HG03095 (cell line): ENCODE results near the gene SNAPC2.
"Not testable (repeated sequence)": the region's sequence is repeated elsewhere in the genome, so short reads cannot be mapped to it uniquely, and the experiment has no call there.

Experiments used
- ATAC-seq: cut with Tn5 transposase; IDR thresholded peaks from one replicate; pipeline ENCODE4 v1.9.1; 2021; ENCODE audit warnings: moderate library complexity; ENCODE audit not compliant: unreplicated experiment

SNAPC2 gene

DNA sequence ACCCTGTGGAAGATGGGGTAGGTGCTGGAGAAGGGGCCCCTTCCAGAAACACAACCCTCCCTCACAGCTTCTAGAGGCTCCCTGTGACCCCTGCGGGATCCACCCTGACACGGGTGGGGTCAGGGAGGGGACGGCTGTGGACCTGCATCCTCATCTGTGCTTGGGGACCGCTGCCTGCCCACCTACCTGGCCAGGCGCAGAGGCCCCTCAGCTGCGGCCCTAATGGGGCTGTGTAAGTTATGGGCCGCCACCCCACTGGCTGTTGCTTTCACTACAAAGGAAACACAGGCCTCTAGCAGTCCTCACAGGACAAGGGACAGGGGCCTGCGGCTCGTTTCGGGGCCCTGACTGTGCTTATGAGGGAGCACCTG, 12.8 kb downstream of the SNAPC2 start:
- ATAC-seq: no peak

DNA sequence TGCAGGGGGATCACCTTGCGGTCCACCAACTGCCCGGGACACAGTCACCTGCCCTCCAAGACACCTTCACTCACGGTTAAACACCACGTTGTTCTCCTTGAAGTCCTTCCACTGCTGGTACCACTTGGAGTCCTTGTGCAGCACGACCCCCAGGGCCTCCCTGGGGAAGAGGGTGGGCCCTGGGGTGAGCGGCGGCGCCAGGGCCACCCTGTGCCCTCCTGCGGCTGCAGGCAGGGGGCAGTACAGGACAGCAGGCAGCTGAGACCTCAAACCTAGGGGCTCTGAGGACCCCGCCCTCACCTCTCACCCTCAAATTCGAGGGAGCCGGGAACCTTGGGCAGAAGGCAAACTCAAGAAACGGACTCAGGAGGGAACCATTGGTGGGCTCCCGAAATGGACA, 13.3 kb downstream of the SNAPC2 start:
- no peak for ATAC-seq

DNA sequence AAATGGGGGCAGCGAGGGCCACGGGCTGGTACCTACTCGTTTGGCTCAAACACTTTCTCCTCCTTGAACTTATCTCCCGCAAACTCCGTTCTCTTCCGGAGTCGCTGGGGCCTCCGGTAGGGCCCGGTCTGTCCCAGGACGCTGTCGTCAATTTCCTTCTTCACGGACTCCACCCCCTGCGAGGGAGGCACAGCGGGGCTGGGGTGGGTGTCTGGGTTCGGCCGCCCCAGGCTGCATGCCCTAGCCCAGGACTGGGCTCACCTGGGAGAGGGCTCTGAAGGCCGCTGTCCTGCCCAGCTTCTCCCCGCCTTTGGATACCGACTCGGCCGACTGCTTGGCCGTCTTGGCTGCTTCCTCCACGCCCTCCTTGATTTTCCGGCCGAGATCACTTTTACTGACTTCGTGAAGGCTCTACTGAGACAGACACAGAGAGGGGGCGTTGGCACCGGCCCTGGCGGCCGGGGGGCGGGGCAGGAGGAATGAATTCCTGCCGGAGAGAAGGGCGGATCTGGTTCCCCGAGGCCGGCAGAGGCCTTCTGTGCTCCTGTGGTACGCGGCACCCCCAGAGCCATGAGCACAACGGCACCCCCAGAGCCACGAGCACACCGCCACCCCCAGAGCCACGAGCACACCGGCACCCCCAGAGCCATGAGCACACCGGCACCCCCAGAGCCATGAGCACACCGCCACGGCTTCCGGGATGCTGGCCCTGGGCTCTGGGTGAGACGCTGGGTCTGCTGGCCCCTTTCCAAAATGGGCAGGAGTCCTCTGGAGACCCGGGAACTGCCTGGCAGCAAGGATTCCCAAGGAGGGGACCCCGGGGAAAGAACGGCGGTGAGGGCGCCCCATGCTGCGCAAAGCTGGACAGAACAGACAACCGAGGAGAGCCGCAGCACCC, 13.9 kb downstream of the SNAPC2 start:
- ATAC-seq: no peak

DNA sequence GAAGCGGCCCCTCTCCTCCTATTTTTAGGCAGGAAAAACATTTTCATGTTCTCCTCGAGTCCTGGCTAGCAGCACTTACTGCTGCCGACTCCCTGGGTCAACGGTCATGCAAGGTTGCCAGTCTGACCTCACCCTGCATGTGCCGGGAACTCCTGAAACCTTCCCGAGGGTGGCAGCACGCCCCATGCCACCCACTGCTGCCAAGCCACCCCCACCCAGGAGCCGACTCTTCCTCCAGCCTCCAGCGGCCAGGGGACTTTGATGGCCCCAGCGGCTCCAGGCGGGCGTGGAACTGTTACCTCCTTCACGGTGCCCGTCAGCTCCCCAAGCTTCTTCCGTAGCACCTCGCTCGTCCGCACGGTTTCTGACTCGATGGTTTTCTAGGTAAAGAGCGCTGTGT, 14.6 kb downstream of the SNAPC2 start:
- ATAC-seq: no peak

DNA sequence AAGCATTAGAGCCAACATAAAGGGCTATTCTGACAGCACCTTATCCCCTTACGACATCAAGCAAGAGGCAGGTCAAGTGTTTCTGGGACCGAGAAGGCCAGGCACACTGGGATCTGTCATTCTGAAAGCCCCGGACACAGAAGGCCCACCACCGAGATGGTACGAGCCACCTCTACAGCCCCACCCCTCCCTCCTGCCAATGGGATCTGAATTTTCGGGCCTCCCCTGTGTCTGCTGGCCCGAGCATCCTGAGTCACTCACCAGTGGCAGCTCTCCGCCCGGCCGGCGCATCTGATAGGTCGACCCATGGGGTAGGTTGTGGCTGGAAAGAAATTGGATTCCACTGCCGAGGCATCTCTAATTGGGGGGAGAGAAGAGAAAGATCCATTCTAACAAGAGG, 20.7 kb downstream of the SNAPC2 start:
- ATAC-seq: no peak

DNA sequence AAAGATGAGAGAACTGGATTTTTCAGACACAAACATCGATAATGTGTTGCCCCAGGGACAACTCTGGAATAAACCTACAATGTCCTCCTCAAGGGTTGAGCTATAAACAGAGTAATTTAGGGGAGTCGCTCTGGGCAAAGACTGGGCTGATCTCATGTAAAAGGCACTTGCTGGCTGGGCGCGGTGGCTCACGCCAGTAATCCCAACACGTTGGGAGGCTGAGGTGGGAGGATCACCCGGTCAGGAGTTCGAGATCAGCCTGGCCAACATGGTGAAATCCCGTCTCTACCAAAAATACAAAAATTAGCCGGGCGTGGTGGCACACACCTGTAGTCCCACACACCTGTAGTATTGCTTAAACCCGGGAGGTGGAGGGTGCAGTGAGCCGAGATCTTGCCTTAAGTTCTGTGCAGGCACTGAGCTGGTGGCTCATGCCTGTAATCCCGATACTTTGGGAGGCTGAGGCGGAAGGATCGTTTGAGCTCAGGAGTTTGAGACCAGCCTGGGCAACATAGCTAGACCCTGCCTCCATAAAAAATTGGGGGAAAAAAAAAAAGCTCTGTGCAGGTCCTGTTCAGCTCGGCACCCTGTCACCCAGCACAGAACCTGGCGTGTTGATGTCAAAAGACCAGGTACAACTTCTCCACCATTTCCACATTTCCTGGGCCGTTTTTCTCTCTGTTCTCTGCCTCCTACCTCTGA, 21.9 kb downstream of the SNAPC2 start:
- no peak for ATAC-seq

DNA sequence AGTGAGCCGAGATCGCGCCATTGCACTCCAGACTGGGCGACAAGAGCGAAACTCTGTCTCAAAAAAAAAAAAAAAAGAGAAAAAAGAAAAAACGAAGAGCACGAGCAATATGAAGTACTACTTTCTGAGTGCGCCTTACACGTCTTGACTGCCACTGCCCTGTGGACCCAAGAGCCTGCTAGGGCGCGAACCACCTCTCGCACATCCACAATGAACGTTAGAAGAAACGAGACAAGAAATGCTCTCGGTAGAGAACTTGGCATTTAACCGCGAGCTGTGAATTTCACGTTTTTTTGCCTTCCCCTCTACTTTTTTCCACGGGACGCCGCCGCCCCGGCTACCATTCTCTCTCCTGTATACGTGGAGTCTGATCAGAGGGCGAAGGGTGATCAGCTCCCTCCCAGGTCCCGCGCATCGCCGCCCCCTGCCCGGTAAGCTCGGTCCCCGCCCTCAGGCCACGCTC, 22.9 kb downstream of the SNAPC2 start:
- peak; percentile 8 for ATAC-seq

DNA sequence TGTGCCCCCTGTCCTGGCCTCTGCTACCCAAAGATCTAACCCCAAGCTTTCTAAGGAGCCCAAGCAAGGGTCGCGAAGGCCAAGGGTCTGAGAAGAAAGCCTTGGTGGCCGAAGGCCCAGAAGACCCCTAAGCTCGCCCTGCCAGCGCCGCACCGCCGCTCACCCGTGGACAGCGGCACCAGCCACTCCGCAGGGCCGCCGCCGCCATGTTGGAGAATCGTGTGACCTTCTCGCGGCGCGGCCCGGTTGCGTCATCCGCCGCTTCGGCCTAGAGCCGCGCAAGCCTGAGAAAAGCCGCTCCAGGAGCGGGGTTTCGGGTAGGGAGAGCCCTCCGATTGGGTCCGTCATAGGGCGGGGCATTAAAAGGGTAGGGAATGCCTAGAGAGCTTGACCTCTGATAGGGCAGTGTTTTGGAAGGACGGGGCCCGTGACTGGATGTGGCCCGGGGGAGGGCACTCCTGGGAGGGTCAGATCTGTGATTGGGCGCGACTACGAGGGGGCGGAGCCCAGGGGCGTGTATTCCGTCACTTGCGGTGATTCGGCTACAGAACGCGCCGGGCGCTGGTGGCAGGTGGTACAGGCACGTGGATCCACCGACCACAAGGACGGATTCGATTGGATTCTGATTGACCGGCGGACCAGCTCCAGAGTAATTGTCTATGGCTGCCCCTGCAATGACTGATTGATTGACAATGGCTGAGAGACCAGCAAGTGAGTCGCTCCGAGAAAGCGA, 23.5 kb downstream of the SNAPC2 start, which contains the start of gene TIMM44:
Gene TIMM44, minus strand, starts transcription at position 223 of the 733 bp plus-strand sequence. Its CDS starts 15 bp downstream, at position 208.
- peak; percentile 96 for ATAC-seq

DNA sequence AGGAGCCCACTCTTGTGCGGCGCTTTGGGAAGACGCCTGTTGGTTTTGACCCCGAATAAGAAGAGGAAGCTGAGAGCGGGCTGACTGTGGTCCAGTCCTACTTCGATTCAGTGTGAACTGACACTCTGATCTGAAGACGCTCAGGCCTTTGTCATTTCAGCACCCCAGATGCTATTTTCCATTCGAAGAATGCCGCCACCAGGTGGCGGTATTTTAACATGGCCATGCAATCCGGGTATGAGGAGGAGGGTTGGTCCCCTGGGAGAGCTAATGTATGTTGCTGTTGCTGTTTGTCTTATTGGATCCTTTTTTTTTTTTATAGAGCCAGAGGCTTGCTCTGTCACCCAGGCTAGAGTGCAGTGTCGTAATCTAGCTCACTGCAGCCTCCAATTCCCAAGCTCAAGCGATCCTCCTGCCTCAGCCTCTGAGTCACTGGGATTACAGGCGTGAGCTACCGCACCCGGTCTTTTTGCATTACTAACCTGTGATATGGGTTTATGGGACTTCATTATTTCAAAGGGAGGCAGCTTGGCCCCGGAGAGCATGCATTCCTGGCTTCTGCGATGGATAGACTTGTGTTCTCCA, 24.1 kb downstream of the SNAPC2 start:
- no peak for ATAC-seq

DNA sequence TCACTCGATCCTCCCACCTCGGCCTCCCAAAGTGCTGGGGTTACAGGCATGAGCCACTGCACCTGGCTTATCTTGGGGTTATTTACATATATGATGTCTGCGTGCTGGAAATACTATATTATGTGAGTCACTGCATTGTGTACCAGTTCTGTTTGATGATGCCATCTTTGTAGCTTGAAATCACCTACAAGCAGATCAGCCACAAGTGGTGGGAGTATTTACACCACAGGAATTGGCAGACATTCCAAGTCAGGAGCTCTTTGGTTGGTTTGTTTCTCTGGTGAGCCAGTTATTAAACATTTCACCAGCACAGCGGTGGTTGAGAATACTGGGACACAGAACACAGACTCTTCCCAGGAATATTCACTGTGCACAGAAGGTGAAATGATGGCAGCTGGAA, 27.8 kb downstream of the SNAPC2 start:
- no peak for ATAC-seq

DNA sequence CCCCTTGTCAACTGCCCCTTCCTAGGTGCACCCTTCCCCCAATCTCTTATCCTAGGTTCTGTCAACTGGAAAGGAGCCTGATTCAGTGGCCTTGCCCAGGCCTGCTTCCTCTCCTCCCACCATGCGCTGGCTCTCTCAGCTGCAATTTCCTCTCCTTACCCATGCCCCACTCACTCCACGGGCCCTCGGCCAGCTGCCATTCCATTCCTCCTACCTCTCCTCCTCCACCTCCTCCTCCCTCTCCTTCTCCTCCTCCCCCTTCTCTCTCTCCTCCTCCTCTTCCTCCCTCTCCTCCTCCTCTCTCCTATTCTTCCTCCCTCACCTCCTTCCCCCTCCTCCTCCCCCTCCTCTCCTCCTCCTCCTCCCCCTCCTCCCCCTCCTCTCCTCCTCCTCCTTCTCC, 32.9 kb downstream of the SNAPC2 start:
- no peak for ATAC-seq

DNA sequence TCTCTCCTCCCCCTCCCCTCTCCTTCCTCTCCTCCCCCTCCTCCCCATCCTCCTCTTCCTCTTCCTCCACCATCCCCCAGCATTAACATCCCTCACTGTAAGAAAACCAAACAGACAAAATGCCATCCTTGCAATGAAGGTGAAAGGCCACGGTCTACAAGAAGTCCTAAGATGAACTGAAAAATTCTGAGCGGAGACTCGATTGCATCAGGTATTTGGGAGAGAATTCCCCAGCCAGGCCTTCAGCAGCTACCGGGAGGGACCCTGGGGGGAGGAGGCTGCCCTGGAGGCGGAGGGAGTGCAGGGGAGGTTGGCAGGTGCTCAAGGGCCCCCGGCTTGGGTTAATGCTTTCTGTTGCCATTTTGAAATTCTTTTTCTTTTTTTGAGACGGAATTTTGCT, 33.4 kb downstream of the SNAPC2 start:
- no peak for ATAC-seq

DNA sequence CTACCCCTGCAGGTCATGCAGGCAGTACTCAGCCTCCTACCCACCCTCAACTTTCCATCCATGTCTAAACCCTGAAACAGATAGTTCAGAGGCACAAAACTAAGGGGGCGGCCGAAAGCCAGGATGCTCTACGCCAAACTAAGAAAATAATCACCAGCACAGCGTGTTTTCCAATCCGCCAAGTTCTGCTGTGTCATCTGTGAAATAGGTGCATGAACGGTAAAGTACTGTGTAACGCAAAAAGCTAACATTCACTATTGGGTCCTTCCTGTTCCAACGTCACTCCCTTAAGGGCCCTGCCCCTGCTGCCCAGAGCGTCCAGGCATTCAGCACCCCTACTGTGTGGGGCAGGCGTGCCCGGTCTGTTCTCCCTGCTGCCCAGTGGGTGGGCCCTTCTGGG, 35.6 kb downstream of the SNAPC2 start:
- ATAC-seq: no peak

DNA sequence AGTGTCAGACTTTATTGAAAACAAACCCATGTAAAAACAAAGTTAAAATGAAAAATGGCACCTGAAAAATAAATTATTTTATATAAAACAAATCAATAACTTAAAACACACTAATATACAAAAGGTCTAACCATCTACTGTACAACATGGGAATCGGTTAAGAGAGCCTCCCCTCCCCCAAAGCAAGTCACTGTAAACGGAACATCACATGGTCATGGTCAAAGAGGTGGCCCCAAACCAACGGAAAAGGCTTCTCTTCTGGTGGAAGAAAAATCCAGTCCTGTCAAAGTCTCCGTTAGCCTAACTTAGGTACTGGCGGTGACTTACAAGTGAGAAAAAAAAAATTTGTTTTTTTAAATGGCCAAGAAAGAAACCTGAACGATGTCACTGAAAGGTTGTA, 39.1 kb downstream of the SNAPC2 start:
- ATAC-seq: no peak

DNA sequence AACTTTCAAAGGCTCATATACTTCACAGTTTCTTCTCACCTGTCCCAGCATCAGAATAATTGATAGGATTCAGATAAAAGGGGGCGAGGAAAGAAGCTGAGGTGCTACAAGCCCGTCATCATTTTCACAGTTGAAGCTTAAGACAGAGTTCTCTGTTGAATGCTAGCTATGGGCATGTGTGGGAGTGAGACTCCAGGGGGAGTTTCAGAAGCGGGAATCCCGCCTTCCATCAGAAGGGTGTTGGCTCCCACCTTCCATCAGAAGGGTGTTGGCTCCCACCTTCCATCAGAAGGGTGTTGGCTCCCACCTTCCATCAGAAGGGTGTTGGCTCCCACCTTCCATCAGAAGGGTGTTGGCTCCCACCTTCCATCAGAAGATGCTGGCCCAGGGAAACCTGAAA, 40.9 kb downstream of the SNAPC2 start:
- not testable (repeated sequence) for ATAC-seq

DNA sequence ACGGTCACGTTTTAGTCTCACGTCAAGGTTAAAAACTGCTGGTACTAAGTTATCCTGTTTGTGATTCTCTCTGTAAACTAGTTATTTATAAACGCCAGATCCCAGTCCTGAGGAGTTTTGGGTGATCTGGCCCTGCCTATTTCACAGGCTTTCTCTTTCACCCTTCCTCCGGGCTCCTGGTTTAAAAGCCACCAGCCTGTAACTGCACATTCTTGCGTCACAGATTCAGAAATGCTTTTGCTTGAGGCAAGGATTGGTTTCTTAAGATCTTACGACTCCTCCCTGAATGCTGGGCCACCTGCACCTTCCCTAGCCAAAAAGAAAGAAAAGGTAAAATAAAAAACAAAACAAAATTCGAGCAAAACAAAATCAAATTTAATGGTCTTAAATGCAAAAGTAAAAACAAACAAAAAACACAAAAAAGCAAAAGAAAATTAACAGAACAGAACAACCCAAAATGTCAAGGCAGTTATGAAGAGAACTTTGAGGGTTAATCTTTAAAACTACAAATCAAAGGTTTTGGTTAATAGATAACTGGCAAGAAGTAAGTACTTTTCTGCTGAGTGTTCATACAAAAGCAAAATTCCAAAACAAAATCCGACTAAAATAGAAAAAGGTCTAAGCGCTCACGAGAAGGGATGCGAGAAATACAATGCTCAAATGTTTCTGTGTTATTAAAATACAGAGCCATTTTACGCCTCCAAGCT, 41.9 kb downstream of the SNAPC2 start:
- ATAC-seq: no peak

DNA sequence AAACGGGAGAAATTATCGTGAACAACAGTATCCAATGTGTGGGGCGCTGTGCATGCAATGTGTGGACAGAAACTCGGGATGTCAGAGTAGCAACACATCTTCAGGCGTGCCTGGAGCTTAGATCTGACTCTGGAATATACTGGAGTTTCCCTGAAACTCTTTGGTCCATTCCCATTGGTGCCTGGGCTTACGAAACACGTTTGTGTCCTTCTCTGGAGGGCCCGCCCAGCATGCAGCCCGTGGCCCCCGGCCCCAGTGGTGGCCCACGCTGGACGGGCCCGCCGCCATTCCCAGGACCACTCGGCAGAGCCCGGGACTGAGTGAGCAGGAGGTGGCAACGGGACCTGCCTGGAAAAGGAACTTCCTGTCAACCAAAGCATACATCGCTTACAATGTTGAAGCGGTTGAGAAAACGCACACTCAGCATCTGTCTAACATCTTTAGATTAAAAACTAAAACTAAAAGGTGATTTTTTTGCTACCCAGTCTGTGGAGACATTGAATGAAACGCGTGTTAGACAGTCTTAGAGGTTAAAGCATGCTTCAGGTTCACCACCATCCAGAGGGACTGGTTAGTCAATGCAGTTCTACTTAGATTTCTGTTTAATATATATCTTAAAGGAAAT, 42.6 kb downstream of the SNAPC2 start:
- ATAC-seq: no peak

DNA sequence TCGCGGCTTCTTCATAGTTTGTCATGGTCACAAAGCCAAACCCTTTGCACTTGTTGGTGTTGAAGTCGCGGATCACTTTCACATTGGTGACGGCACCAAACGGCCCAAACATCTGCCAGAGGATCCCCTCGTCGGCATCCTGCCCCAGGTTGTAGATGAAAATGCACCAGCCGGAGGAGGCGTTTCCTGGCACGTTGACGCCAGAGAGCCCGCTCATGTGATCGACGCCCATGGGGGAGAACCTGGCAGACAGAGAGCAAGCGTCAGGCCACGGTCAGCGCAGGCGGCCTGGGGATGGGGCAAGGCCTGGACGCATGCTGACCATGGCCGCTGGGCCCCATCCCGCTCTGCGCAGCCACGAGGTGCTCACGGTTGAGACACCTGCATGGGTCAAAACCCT, 43.4 kb downstream of the SNAPC2 start:
- ATAC-seq: no peak

DNA sequence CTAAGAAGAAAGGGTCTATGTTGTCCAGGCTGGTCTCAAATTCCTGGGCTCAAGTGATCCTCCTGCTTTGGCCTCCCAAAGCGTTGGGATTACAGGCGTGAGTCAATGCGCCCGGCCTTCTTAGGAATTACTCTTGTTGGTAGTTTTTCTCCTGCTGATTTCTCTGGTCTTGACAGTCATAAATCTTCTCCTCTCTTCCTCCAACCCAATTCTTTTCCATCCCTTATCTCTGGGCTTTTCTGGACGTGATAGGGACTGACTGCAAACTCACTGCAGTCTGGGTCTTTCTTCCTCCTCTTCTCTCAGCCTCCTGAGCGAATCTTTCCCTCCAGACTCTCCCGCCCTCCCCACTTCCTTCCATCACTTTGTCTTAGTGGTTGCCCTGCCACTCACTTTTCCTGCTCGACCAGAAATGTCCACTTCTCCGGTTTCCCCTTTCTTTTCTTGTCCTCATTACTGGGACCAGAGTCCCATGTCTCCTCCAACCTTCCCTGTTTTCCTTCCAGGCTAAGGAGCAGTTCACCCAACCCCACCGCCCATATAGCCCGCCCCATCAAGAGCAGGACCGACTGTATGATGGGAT, 45.2 kb downstream of the SNAPC2 start:
- no peak for ATAC-seq
